ENCODE measurements around the gene OR7A17.

OR7A17 gene

GRCh38 chr19:14886032-14886431, at the start of gene OR7A17:
Gene OR7A17, minus strand, starts transcription at chr19:14886132. Its CDS starts 4,777 bp downstream, at chr19:14881355.
- DNase-seq: no peak

DNA sequence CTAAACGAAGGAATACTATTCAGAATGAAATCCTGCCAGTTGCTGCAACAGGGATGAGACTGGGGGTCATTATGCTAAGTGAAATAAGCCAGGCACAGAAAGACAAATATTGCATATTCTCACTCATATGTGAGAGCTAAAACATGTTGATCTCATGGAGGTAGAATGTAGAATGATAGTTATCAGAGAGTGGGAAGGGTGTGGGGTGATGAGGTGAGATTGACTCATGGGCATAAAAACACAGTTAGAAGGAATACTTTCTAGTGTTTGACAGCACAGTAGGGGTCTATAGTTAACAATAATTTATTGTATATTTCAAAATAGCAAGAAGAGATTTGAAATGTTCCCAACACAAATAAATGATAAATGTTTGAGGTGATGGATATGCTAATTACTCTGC, 47.6 kb upstream of the OR7A17 start:
- no peak for DNase-seq

GRCh38 chr19:14916848-14917247, 30.9 kb upstream of the OR7A17 start:
- DNase-seq: no peak

DNA sequence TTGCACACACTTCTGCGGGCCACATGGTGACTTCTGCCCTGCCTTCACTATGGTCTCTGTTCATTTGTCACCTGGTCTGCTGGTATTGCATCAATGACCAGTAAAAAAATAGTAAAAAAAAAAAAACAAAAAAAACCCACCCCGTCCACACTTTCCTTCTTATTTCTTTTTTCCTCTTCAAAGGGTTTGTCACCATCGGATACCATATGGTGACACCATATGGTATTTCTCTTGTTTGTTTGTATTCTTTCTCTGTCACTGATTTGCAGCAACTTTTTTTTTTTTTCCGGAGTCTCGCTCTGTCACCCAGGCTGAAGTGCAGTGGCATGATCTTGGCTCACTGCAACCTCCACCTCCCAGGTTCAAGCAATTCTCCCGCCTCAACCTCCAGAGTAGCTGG, 29.2 kb upstream of the OR7A17 start:
- no peak for DNase-seq

DNA sequence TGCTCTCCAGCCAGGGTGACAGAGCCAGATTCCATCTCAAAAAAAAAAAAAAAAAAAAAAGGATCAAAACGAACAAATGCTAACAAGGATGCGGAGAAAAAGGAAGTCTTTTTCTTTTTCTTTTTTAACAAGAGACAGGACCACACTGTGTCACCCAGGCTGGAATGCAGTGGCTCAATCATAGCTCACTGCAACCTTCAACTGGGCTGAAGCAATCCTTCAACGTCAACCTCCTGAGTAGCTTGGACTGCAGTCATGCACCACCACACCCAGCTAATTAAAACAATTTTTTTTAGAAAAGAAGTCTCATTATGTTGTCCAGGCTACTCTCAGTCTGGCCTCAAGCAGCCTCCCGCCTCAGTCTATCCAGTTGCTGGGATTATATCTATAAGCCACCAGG, 20.8 kb upstream of the OR7A17 start:
- DNase-seq: no peak

DNA sequence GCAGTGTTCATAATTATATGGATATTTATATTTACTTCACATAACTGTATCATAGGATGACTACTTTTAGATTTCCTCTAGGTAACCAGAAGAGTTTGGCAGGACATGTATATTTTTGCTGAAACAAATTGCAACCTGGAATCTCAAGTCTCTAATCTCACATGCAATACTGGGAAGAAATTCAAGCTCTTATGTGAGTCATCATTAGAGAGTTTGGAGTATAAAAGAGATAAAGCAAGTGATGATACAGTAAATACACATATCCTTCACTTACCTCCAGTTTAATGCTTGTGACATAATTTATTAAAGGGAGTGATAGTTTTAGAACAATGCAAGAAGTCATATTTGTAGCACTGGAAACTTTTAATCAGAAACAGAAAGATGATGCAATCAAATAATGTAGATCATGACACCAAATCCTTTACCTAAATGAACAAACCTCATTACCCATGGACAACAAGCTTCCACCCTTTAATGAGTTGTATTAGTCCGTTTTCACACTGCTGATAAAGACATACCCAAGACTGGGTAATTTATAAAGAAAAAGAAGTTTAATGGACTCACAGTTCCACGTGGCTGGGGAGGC, 15.8 kb upstream of the OR7A17 start:
- DNase-seq: no peak

- no peak for DNase-seq
Measured at GRCh38 chr19:14890643-14891379, 4.9 kb upstream of the OR7A17 start.

- DNase-seq: no peak
Measured at GRCh38 chr19:14889994-14890642, 4.2 kb upstream of the OR7A17 start.

GRCh38 chr19:14871619-14872230, 14.2 kb downstream of the OR7A17 start:
- no peak for DNase-seq

GRCh38 chr19:14868497-14868896, 17.4 kb downstream of the OR7A17 start:
- no peak for DNase-seq

DNA sequence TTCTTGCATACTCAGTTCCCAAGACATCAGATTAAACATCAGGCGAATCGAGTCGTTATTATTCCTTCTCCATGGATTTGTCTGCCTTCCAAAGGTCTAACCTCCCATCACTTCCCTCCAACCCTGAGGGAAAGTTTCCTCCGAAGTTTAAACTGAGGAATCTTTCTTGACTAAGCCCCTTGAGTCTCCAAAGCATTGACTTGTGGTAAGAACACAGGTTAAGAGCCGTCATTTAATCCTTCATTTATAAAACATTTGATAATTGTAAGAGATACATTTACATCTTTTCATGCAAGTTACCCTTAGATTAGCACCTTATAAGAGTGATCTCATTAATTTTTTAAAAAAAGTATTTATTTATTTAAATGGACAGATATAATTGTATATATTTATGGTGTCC, 37.1 kb downstream of the OR7A17 start, which contains the start of gene OR7A10:
Gene OR7A10, minus strand, starts transcription at position 101 of the 400 bp plus-strand sequence. CDS start 7,045 bp downstream, outside the sequence.
- no peak for DNase-seq

DNA sequence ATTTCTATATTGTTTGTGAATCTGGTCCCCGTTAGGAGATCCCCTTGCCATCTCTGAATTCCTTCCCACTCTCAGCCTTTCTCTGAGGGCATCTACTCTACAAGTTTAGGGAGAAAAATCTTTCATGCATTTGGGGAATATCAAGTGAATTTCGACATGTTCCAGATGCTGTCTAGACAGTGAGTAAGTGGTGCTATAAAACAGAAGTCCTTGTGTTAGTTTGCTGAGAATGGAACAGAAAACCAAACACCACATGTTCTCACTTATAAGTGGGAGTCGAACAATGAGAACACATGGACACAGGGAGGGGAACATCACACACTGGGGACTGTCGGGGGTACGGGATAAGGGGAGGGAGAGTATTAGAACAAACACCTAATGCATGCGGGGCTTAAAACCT, 42.4 kb downstream of the OR7A17 start:
- no peak for DNase-seq

- no peak for DNase-seq
Measured at GRCh38 chr19:14843169-14843568, 42.8 kb downstream of the OR7A17 start.

DNA sequence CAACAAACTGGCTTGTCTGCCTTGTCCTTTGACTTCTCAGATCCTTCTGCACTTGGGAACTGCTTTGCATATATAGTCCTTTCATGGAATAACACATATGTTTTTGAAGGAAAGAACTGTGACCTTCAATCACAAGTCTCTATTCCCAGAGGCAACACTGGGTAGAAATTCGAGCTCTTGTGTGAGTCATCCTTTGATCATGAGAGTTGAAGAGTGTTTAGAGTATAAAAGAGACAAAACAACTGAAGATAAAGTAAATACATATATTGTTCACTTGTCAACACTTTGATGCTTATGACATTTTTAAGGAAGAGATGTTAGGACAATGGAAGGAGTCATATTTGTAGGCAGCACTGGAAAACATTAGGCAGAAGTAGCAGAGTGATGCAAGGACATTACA, 45.7 kb downstream of the OR7A17 start:
- DNase-seq: no peak

GRCh38 chr19:14837391-14837790, 48.5 kb downstream of the OR7A17 start:
- DNase-seq: no peak

- DNase-seq: no peak
Measured at GRCh38 chr19:14835011-14835410, 50.9 kb downstream of the OR7A17 start, which contains the start of the genes OR7A5 and OR7C1. Gene OR7A5, minus strand, starts transcription at chr19:14835185. Its CDS starts 6,944 bp downstream, at chr19:14828241. Gene OR7C1, minus strand, starts transcription at chr19:14835185. Its CDS starts 35,049 bp downstream, at chr19:14800136.

DNA sequence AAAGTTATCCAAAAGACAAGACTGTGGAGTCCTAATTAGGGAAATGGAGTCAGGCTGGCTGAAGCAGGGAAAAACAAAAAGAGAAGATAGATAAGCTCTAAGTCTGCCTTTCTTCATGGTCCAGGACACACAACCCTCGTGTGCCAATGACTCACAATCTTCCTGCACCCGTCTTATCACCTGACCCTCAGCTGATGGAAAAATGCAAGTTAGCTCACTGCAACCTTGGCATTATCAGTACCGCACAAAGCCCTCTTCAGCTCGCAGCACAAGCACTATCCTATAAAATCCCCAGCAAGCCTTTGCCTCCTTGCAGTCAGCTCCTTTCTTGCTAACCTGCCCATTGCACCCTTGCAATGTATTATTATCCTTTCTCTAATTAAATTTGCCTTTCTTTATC, 55.2 kb downstream of the OR7A17 start:
- no peak for DNase-seq

All from CD4-positive, alpha-beta T cell treated with Interleukin-12 subunit alpha and Interleukin-12 subunit beta, for 1 hour (primary cell).